Calu3 (cell line): ENCODE results near the gene RANBP9. TPM values are rescaled to one million over a fixed set of nuclear protein-coding genes. Genes with fewer than 3 reads are reported as not detected.

ENCODE experiments used
- BruUV-seq: library from RNA; stranded (reverse); fragments of 400-500 nt; replicated peaks from 2 replicates; lab custom pipeline; 2021; lab: Mats Ljungman, UMichigan
- CTCF ChIA-PET: fragments of 300-600 bp; sonication (Branson Sonifier 250); formaldehyde crosslinking; loops from one replicate; lab custom pipeline; 2022; ENCODE audit warnings: antibody characterized with exemption; lab: Charles Lee
- DNase-seq: peaks from one replicate; pipeline ENCODE4 v3.0.0; 2022
- H3K27ac Mint-ChIP-seq: one replicate; pipeline ENCODE4 v1.8.0; 2022; ENCODE audit warnings: mixed read lengths; ENCODE audit not compliant: unreplicated experiment
- H3K27me3 Mint-ChIP-seq: one replicate; pipeline ENCODE4 v1.8.0; 2022; ENCODE audit warnings: mixed read lengths; ENCODE audit not compliant: unreplicated experiment
- H3K36me3 Mint-ChIP-seq: one replicate; pipeline ENCODE4 v1.8.0; 2022; ENCODE audit warnings: mild to moderate bottlenecking, moderate library complexity, mixed read lengths; ENCODE audit not compliant: insufficient read depth, unreplicated experiment
- H3K4me1 Mint-ChIP-seq: one replicate; pipeline ENCODE4 v1.8.0; 2022; ENCODE audit warnings: mild to moderate bottlenecking, low read depth, mixed read lengths; ENCODE audit not compliant: unreplicated experiment
- H3K4me3 Mint-ChIP-seq: one replicate; pipeline ENCODE4 v1.8.0; 2022; ENCODE audit warnings: mild to moderate bottlenecking, low read depth, moderate library complexity, mixed read lengths; ENCODE audit not compliant: unreplicated experiment
- H3K9me3 Mint-ChIP-seq: one replicate; pipeline ENCODE4 v1.8.0; 2022; ENCODE audit warnings: low read depth, mixed read lengths; ENCODE audit not compliant: unreplicated experiment
- intact Hi-C: fragments of 100-400 bp; cut with micrococcal nuclease; formaldehyde crosslinking; loops from one replicate; pipeline ENCODE4 v1.10.0; 2022; ENCODE audit not compliant: unreplicated experiment
- total RNA-seq: library from RNA; stranded (reverse); gene quantifications from 2 replicates; pipeline ENCODE4 v1.2.3, GENCODE V29; 2022
- TF ChIP-seq, protein P1 (sequence below): fragments of 200-600 bp; IDR thresholded peaks from one replicate; pipeline ENCODE4 v1.8.0; 2022; ENCODE audit warnings: antibody characterized with exemption; ENCODE audit not compliant: unreplicated experiment

The RANBP9 gene
- total RNA-seq, 1 experiment from 2014 or later = 20.4 TPM

GRCh38 chr6:13669476-13669875, 42.2 kb downstream of the RANBP9 start:
- intact Hi-C loops = no loop called here
- no TSS peak for BruUV-seq
- no peak for DNase-seq
- no peaks in the 10 kb centered on the region for H3K27me3 Mint-ChIP-seq
- CTCF ChIA-PET = no interaction called here
- H3K4me3 Mint-ChIP-seq = no peak overlapping the region
- peaks cover 16% of the 10 kb centered on the region for H3K4me1 Mint-ChIP-seq
- H3K9me3 Mint-ChIP-seq = no peaks in the 10 kb centered on the region
- no peak overlapping the region for H3K27ac Mint-ChIP-seq
- TF ChIP-seq, protein P1, sequence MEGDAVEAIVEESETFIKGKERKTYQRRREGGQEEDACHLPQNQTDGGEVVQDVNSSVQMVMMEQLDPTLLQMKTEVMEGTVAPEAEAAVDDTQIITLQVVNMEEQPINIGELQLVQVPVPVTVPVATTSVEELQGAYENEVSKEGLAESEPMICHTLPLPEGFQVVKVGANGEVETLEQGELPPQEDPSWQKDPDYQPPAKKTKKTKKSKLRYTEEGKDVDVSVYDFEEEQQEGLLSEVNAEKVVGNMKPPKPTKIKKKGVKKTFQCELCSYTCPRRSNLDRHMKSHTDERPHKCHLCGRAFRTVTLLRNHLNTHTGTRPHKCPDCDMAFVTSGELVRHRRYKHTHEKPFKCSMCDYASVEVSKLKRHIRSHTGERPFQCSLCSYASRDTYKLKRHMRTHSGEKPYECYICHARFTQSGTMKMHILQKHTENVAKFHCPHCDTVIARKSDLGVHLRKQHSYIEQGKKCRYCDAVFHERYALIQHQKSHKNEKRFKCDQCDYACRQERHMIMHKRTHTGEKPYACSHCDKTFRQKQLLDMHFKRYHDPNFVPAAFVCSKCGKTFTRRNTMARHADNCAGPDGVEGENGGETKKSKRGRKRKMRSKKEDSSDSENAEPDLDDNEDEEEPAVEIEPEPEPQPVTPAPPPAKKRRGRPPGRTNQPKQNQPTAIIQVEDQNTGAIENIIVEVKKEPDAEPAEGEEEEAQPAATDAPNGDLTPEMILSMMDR = no peak
- H3K36me3 Mint-ChIP-seq = no peaks in the 10 kb centered on the region

GRCh38 chr6:13668291-13668928, 43.2 kb downstream of the RANBP9 start:
- Mint-ChIP-seq H3K27ac (no peak overlapping the region), H3K9me3 (no peaks in the 10 kb centered on the region), H3K4me3 (no peak overlapping the region), H3K36me3 (no peaks in the 10 kb centered on the region), H3K27me3 (no peaks in the 10 kb centered on the region), H3K4me1 (peaks cover 16% of the 10 kb centered on the region)
- no TSS peak for BruUV-seq
- TF ChIP-seq, protein P1 = no peak
- DNase-seq = no peak
- CTCF ChIA-PET = interaction anchor here (0.6 kb wide), 1 partner anchor 112 kb away, joined by 3 read pairs; no protein-coding TSS in a partner anchor
- intact Hi-C loops = no loop called here

- no peaks in the 10 kb centered on the region for H3K27me3 Mint-ChIP-seq
- H3K27ac Mint-ChIP-seq = no peak overlapping the region
- no peak for DNase-seq
- BruUV-seq = no TSS peak
- TF ChIP-seq, protein P1 = no peak
- H3K36me3 Mint-ChIP-seq = no peaks in the 10 kb centered on the region
- no peaks in the 10 kb centered on the region for H3K9me3 Mint-ChIP-seq
- CTCF ChIA-PET = no interaction called here
- intact Hi-C loops = no loop called here
- H3K4me1 Mint-ChIP-seq = peaks cover 8% of the 10 kb centered on the region
- no peak overlapping the region for H3K4me3 Mint-ChIP-seq
These were observed 44.0 kb downstream of the RANBP9 start for GRCh38 chr6:13667655-13668054.

- CTCF ChIA-PET = no interaction called here
- Mint-ChIP-seq H3K36me3 (no peaks in the 10 kb centered on the region), H3K27me3 (no peaks in the 10 kb centered on the region), H3K9me3 (no peaks in the 10 kb centered on the region), H3K27ac (no peak overlapping the region), H3K4me1 (peaks cover 8% of the 10 kb centered on the region), H3K4me3 (no peak overlapping the region)
- BruUV-seq = no TSS peak
- intact Hi-C loops = no loop called here
- no peak for DNase-seq
- TF ChIP-seq, protein P1 = no peak
These were observed 45.2 kb downstream of the RANBP9 start for GRCh38 chr6:13666194-13667105.
